ENCODE data around the gene HAGH. TPM values are rescaled to one million over a fixed set of nuclear protein-coding genes. Genes with fewer than 3 reads are reported as not detected.

HAGH gene
- total RNA-seq, 1 donor from 2014 or later, result 38.3 TPM

DNA sequence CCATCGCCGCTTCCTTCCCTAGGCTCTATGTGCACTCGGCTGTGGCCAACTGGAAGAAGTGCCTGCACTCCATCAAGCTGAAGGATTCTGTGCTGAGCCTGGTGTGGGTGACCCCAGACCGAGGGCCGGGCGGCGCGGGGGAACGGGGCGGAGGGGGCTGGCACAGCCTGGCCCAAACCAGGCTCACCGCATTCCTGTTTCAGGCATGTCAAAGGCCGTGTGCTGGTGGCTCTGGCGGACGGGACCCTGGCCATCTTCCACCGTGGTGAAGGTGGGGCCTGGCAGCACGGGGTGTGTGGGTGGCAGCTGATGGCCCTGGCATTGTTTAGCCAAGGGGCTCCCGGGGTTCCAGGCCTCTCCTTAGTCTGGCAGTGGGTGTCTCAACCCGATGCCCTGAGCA, 59.9 kb downstream of the HAGH start:
- no peak overlapping the region for H2AFZ ChIP-seq (replicated peaks)
- H3K27ac ChIP-seq, result no peak overlapping the region
- no peaks in the 10 kb centered on the region for H3K79me2 ChIP-seq (ENCODE audit: low read depth)
- peaks cover 37% of the 10 kb centered on the region for H4K20me1 ChIP-seq (ENCODE audit: low read depth)
- DNase-seq (ENCODE audit: low spot score), result no peak
- no peak for TF ChIP-seq EZH2 (IDR thresholded peaks at IDR 0.05)
- no peak for TF ChIP-seq EZH2phosphoT487 (IDR thresholded peaks at IDR 0.05)
- TF ChIP-seq, protein P1, sequence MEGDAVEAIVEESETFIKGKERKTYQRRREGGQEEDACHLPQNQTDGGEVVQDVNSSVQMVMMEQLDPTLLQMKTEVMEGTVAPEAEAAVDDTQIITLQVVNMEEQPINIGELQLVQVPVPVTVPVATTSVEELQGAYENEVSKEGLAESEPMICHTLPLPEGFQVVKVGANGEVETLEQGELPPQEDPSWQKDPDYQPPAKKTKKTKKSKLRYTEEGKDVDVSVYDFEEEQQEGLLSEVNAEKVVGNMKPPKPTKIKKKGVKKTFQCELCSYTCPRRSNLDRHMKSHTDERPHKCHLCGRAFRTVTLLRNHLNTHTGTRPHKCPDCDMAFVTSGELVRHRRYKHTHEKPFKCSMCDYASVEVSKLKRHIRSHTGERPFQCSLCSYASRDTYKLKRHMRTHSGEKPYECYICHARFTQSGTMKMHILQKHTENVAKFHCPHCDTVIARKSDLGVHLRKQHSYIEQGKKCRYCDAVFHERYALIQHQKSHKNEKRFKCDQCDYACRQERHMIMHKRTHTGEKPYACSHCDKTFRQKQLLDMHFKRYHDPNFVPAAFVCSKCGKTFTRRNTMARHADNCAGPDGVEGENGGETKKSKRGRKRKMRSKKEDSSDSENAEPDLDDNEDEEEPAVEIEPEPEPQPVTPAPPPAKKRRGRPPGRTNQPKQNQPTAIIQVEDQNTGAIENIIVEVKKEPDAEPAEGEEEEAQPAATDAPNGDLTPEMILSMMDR (IDR thresholded peaks at IDR 0.05), result no peak
- no peak overlapping the region for H3K4me3 ChIP-seq
- H3K27me3 ChIP-seq, result no peaks in the 10 kb centered on the region
- no peak overlapping the region for H3K4me3 Mint-ChIP-seq
- no peaks in the 10 kb centered on the region for H3K36me3 ChIP-seq
- H3K27ac Mint-ChIP-seq, result no peak overlapping the region
- peaks cover under 1% of the 10 kb centered on the region for H3K4me1 Mint-ChIP-seq
- H3K9me3 Mint-ChIP-seq, result no peaks in the 10 kb centered on the region
- H3F3A ChIP-seq (ENCODE audit: low read depth), result peaks cover 15% of the 10 kb centered on the region
- H3K9ac ChIP-seq, result no peak overlapping the region
- no peaks in the 10 kb centered on the region for H3K36me3 Mint-ChIP-seq
- no peaks in the 10 kb centered on the region for H3K9me3 ChIP-seq (ENCODE audit: low read depth)
- no peaks in the 10 kb centered on the region for H3K4me1 ChIP-seq
- peaks cover 4% of the 10 kb centered on the region for H3K27me3 Mint-ChIP-seq (ENCODE audit: insufficient read depth, low read depth)
- no peak overlapping the region for H3K4me2 ChIP-seq

DNA sequence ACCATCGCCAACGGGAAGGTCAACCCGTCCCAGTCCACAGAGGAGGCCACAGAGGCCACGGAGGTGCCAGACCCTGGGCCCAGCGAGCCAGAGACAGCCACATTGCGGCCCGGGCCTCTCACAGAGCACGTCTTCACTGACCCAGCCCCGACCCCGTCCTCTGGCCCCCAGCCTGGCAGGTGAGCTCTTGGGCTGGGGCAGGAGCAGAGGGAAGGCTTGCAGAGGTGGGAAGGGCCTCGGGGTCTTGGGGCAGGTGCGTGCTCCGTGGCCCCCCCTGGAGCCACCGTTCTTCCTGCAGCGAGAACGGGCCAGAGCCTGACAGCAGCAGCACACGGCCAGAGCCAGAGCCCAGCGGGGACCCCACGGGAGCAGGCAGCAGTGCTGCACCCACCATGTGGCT, 60.4 kb downstream of the HAGH start:
- H3K9me3 Mint-ChIP-seq, result no peaks in the 10 kb centered on the region
- Histone ChIP-seq H3K36me3 (no peaks in the 10 kb centered on the region), H3K4me1 (no peaks in the 10 kb centered on the region), H3K9ac (no peak overlapping the region), H3K4me3 (no peak overlapping the region), H3K79me2 (ENCODE audit: low read depth) (no peaks in the 10 kb centered on the region), H4K20me1 (ENCODE audit: low read depth) (peaks cover 37% of the 10 kb centered on the region), H3F3A (ENCODE audit: low read depth) (peaks cover 15% of the 10 kb centered on the region), H3K4me2 (no peak overlapping the region), H3K27me3 (no peaks in the 10 kb centered on the region), H3K9me3 (ENCODE audit: low read depth) (no peaks in the 10 kb centered on the region), H2AFZ (replicated peaks) (no peak overlapping the region), H3K27ac (no peak overlapping the region)
- no peaks in the 10 kb centered on the region for H3K4me1 Mint-ChIP-seq
- H3K27me3 Mint-ChIP-seq (ENCODE audit: insufficient read depth, low read depth), result peaks cover 4% of the 10 kb centered on the region
- H3K27ac Mint-ChIP-seq, result no peak overlapping the region
- DNase-seq (ENCODE audit: low spot score), result no peak
- H3K4me3 Mint-ChIP-seq, result no peak overlapping the region
- H3K36me3 Mint-ChIP-seq, result peaks cover 2% of the 10 kb centered on the region
- TF ChIP-seq EZH2 (IDR thresholded peaks at IDR 0.05) (no peak), EZH2phosphoT487 (IDR thresholded peaks at IDR 0.05) (no peak)
- TF ChIP-seq, protein P1 (IDR thresholded peaks at IDR 0.05), result no peak

- Histone ChIP-seq H3K4me1 (no peaks in the 10 kb centered on the region), H2AFZ (replicated peaks) (no peak overlapping the region), H4K20me1 (ENCODE audit: low read depth) (peaks cover 37% of the 10 kb centered on the region), H3K4me2 (no peak overlapping the region), H3K27me3 (no peaks in the 10 kb centered on the region), H3K4me3 (no peak overlapping the region), H3F3A (ENCODE audit: low read depth) (peaks cover 15% of the 10 kb centered on the region), H3K9me3 (ENCODE audit: low read depth) (no peaks in the 10 kb centered on the region), H3K36me3 (no peaks in the 10 kb centered on the region), H3K79me2 (ENCODE audit: low read depth) (no peaks in the 10 kb centered on the region), H3K27ac (no peak overlapping the region), H3K9ac (no peak overlapping the region)
- no peaks in the 10 kb centered on the region for H3K4me1 Mint-ChIP-seq
- no peaks in the 10 kb centered on the region for H3K9me3 Mint-ChIP-seq
- H3K27ac Mint-ChIP-seq, result no peak overlapping the region
- H3K27me3 Mint-ChIP-seq (ENCODE audit: insufficient read depth, low read depth), result peaks cover 4% of the 10 kb centered on the region
- DNase-seq (ENCODE audit: low spot score), result no peak
- peaks cover 3% of the 10 kb centered on the region for H3K36me3 Mint-ChIP-seq
- TF ChIP-seq EZH2 (IDR thresholded peaks at IDR 0.05) (no peak), EZH2phosphoT487 (IDR thresholded peaks at IDR 0.05) (no peak)
- TF ChIP-seq, protein P1 (IDR thresholded peaks at IDR 0.05), result no peak
- no peak overlapping the region for H3K4me3 Mint-ChIP-seq
Observed at GRCh38 chr16:1765826-1766225, 60.8 kb downstream of the HAGH start.
